ENCODE data around the gene SH3BP4. TPM values are rescaled to one million over a fixed set of nuclear protein-coding genes. Genes with fewer than 3 reads are reported as not detected.
A peak's percentile ranks its signal among the peaks of the same experiment; 100 is the strongest.

The SH3BP4 gene
- polyA plus RNA-seq, 1 donor = 27.7 TPM

DNA sequence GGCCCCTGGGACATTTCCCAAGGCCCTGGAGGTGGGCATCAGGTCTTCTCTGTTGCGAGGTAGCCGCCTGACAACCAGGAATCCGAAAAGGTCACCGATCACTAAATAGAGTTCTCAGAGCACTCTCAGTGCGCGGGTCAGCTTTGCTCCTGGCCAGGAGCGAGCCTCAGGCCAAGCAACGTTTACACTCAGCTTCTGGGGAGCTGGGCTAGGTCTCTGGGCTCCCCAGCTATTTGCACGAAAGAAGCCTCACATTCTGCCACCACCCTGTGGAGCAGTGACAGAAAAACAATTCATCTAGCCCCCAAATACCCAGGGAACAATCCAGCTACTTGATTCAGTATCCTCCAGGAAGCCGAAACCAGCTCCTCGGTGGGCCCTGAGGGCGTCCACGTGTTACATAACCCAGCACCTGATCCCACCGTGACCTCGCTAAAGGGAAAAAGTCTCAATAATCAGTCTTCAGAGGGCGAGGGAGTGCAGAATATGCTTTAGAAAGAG is 3.3 kb downstream of the SH3BP4 start:
- WGBS (ENCODE audit: insufficient coverage, low lambda C conversion rate) = no CpG with 5 or more reads among the region's 16 CpGs
- no peaks in the 10 kb centered on the region for H3K9me3 ChIP-seq (ENCODE audit: control insufficient read depth, low read depth, low read length)
- no peak overlapping the region for H3K4me3 ChIP-seq (ENCODE audit: low read length)
- H3K27me3 ChIP-seq (ENCODE audit: control insufficient read depth, insufficient read depth, low read length) = peaks cover 4% of the 10 kb centered on the region
- peaks cover 39% of the 10 kb centered on the region for H3K4me1 ChIP-seq (ENCODE audit: control insufficient read depth, insufficient read depth, low read length)
- peak overlapping the region; percentile 68 for H3K27ac ChIP-seq (ENCODE audit: low read length)
- no peak for DNase-seq
- no peaks in the 10 kb centered on the region for H3K36me3 ChIP-seq (ENCODE audit: control insufficient read depth, insufficient read depth, low read length)

DNA sequence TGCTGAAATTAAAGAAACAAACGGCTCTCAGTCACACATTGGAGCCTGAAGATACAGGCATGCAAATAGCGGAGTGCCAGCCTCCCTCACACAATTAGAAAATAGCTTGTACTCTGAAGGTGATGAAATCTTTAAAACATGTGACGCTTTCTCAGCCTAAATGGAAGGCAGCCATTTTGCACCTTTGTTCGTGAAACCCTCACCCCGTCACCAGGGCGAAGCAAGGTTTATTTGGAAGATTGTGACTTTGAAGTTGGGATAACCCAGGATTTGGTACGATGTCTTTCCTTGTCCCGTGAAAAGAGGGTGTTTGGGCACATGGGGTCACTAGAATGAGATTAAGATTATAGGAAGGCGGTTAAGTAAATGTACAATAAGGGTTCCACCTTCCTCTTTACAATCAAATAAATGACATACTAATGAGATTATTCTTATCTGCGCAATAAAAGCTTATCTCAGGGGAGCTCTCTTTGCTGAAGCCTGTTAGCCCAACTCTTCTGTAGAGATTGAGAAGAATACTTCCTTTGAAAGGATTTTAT is 4.2 kb downstream of the SH3BP4 start:
- DNase-seq = peak in 1 of 2 donors; percentile 89
- Histone ChIP-seq H3K36me3 (ENCODE audit: control insufficient read depth, insufficient read depth, low read length) (peaks cover 2% of the 10 kb centered on the region), H3K27ac (ENCODE audit: low read length) (peak overlapping the region; percentile 73), H3K4me1 (ENCODE audit: control insufficient read depth, insufficient read depth, low read length) (peaks cover 33% of the 10 kb centered on the region), H3K4me3 (ENCODE audit: low read length) (no peak overlapping the region), H3K9me3 (ENCODE audit: control insufficient read depth, low read depth, low read length) (no peaks in the 10 kb centered on the region), H3K27me3 (ENCODE audit: control insufficient read depth, insufficient read depth, low read length) (no peaks in the 10 kb centered on the region)
- WGBS (ENCODE audit: insufficient coverage, low lambda C conversion rate) = 50% methylated on average over 2 of the region's 10 CpGs

DNA sequence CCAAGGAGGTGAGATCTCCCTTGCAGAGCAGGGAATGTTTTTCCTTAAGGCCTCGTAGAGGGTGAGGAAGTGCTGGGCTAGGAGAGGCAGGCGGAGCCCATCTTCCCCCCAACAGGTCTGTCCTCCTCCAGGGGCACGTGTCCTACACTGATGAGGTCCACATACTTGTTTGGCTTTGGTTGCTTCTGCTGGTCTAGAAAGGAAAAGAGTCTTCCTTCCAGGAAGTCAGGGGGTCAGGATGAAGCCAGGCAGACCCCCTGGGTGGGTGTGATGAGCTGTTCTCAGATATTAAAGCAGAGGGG is 6.0 kb downstream of the SH3BP4 start:
- Histone ChIP-seq H3K27me3 (ENCODE audit: control insufficient read depth, insufficient read depth, low read length) (no peaks in the 10 kb centered on the region), H3K27ac (ENCODE audit: low read length) (no peak overlapping the region), H3K4me1 (ENCODE audit: control insufficient read depth, insufficient read depth, low read length) (peaks cover 32% of the 10 kb centered on the region), H3K9me3 (ENCODE audit: control insufficient read depth, low read depth, low read length) (no peaks in the 10 kb centered on the region), H3K4me3 (ENCODE audit: low read length) (no peak overlapping the region), H3K36me3 (ENCODE audit: control insufficient read depth, insufficient read depth, low read length) (peaks cover 2% of the 10 kb centered on the region)
- WGBS (ENCODE audit: insufficient coverage, low lambda C conversion rate) = no CpG with 5 or more reads among the region's 3 CpGs
- no peak for DNase-seq

DNA sequence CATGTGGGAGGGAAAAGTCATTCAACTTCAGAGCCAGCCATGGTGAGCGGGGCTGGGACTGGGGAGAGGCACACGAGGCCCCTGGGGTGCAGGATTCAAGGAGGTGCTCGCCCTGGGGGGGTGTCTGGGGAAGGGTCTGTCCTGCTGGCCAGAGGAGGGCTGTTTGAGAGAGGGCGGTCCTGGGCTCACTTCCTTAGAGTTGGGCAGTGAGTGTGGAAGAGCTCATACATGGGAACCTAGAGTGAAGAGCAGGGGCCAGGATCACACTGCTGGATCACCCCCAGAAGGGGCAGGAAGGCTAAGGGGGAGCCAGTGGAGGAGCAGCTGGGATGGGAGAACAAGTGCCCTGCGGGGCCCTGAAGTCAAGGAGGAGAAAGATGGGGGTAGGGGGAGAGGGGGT is 6.5 kb downstream of the SH3BP4 start:
- H3K36me3 ChIP-seq (ENCODE audit: control insufficient read depth, insufficient read depth, low read length) = peaks cover 2% of the 10 kb centered on the region
- DNase-seq = no peak
- no peaks in the 10 kb centered on the region for H3K27me3 ChIP-seq (ENCODE audit: control insufficient read depth, insufficient read depth, low read length)
- H3K4me3 ChIP-seq (ENCODE audit: low read length) = no peak overlapping the region
- H3K9me3 ChIP-seq (ENCODE audit: control insufficient read depth, low read depth, low read length) = no peaks in the 10 kb centered on the region
- H3K27ac ChIP-seq (ENCODE audit: low read length) = no peak overlapping the region
- no CpG with 5 or more reads among the region's 5 CpGs for WGBS (ENCODE audit: insufficient coverage, low lambda C conversion rate)
- H3K4me1 ChIP-seq (ENCODE audit: control insufficient read depth, insufficient read depth, low read length) = peaks cover 32% of the 10 kb centered on the region

DNA sequence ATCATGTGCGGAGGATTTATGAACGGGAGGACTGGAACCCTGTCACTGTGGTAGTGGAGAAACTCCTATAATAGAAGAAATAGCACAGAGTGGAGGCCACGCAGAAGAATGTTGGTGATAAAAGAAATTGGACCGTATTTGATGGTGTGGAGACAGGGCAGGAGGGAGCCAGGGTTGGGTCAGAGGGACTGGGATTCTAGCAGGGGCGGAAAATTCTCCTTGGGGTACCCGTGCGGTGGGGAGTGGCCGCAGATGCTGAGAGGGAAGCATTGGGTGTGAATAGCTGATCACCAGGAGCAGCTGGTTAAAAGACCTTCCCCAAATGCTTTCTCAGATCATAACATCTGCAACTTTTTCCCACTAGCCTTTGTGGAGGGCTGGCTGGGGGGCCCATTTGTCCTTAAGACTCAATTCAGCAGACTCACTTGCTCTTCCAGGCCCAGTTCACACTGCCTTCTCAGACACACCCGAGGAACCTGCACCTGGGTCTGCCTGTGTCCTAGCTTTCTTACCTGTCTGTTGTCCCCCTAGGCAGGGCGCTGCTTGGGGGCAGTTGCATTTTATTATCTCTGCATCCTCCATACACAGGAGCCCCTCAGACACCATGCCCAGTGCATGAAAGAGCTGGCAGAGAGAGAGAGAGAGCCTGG is 7.1 kb downstream of the SH3BP4 start:
- Histone ChIP-seq H3K4me3 (ENCODE audit: low read length) (no peak overlapping the region), H3K27ac (ENCODE audit: low read length) (no peak overlapping the region), H3K9me3 (ENCODE audit: control insufficient read depth, low read depth, low read length) (no peaks in the 10 kb centered on the region), H3K4me1 (ENCODE audit: control insufficient read depth, insufficient read depth, low read length) (peaks cover 28% of the 10 kb centered on the region), H3K36me3 (ENCODE audit: control insufficient read depth, insufficient read depth, low read length) (peaks cover 2% of the 10 kb centered on the region), H3K27me3 (ENCODE audit: control insufficient read depth, insufficient read depth, low read length) (no peaks in the 10 kb centered on the region)
- DNase-seq = no peak
- 87% methylated on average over 3 of the region's 10 CpGs for WGBS (ENCODE audit: insufficient coverage, low lambda C conversion rate)

DNA sequence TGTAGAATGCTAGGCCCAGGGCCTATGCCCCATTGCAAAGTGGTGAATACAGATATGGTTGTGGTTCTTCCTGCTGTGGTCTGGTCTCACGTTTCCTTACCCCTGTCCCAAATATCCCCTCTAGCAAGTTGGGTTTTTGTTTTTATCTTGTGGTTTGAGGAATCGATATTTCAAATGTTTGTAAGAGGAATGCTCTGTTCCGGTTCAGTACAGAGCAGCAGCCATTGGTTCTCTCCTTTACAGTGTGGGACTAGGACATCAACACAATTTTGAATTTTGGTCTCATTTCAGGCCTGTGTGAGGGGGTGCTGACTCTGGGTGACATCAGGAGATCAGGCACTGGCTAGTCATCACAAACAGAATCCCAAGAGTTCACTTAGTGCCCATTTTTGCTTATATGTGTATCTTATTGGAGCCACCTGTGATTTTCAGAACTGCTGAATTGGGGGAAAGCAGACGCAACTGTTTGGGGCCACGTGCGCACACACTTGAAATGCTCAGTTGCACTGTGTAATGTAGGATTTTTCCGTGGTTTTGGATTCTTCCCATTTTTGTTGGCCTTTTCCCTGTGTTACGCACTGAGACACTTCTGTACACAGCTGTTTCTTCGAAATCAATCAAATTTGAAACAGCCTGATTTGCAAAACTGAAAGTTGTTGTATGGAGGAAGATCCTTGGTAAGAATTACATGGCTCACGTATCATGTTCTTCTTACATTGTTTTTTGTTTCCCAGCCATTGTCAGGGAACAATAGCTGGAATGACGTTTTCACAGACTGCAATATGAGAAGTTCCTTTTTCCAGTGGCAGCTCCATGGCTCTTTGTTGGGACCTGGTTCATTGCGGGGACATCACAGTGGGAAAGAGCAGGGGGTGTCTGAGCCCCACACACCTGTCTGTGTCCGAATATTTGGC is 8.6 kb downstream of the SH3BP4 start:
- Histone ChIP-seq H3K27me3 (ENCODE audit: control insufficient read depth, insufficient read depth, low read length) (no peaks in the 10 kb centered on the region), H3K27ac (ENCODE audit: low read length) (no peak overlapping the region), H3K9me3 (ENCODE audit: control insufficient read depth, low read depth, low read length) (no peaks in the 10 kb centered on the region), H3K4me3 (ENCODE audit: low read length) (no peak overlapping the region), H3K36me3 (ENCODE audit: control insufficient read depth, insufficient read depth, low read length) (peaks cover 2% of the 10 kb centered on the region), H3K4me1 (ENCODE audit: control insufficient read depth, insufficient read depth, low read length) (peaks cover 13% of the 10 kb centered on the region)
- DNase-seq = no peak
- WGBS (ENCODE audit: insufficient coverage, low lambda C conversion rate) = 100% methylated on average over 1 of the region's 13 CpGs

DNA sequence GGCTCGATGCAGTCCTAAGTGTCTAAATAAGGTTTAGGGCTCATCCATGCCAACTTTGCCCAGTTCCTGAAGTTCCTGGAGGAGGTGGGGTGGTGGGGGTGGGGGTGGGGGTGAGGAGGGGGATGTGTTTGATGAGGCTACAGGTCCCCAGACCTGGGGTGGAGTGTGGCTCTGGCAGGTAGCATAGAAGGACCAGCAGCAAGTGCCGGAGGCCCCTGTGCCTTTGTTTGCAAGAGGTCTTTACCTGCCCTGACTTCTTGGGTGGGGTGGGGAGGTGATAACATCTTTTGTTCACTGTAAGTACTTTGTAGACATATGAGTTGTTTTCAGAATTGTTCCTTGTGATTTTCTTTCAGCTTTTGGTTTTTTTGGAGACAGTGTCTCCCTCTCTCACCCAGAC is 10.0 kb downstream of the SH3BP4 start:
- no peak overlapping the region for H3K27ac ChIP-seq (ENCODE audit: low read length)
- no peaks in the 10 kb centered on the region for H3K27me3 ChIP-seq (ENCODE audit: control insufficient read depth, insufficient read depth, low read length)
- no peaks in the 10 kb centered on the region for H3K9me3 ChIP-seq (ENCODE audit: control insufficient read depth, low read depth, low read length)
- H3K4me3 ChIP-seq (ENCODE audit: low read length) = no peak overlapping the region
- peaks cover 2% of the 10 kb centered on the region for H3K36me3 ChIP-seq (ENCODE audit: control insufficient read depth, insufficient read depth, low read length)
- no CpG with 5 or more reads among the region's 2 CpGs for WGBS (ENCODE audit: insufficient coverage, low lambda C conversion rate)
- H3K4me1 ChIP-seq (ENCODE audit: control insufficient read depth, insufficient read depth, low read length) = peaks cover 5% of the 10 kb centered on the region
- DNase-seq = no peak

DNA sequence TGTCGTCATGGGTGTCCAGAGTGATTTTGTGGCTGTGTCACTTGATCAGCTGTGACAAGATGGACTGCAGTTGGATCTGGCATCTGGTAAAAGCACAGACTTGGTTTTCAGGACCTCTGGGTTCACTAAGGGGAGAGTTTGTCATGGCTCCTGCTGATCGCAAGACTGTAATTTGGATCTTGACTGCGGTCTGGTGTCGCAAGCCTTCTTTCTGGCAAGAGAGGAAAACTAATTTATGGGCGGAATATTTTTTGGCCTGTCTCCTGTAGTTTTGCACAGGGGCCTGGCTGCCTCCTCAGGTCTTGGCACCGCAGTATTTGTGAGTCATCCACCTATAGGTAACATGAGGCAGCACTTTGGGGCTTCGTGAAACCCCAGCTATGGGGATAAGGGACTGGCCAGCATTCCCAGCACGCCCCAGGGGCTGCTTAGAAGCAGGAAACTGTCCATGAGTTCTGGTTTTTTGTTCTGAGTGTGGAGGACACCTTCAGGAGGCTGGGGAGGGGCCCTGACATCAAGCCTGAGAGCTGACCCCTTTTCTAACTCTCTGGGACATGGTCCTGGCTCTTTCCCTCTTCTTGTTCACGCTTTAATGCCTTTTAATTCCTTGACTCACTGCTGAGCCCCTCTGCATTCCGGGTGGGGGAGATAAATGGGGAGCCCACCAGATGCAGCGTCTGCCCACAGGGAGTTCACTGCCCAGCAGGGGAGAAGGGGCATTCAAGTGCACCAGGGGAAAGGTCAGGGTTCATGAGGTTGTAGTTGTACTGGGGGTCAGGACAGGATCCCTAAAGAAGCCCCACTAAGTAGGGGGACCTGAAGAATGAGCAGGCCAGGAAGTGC is 12.2 kb downstream of the SH3BP4 start:
- no peaks in the 10 kb centered on the region for H3K4me1 ChIP-seq (ENCODE audit: control insufficient read depth, insufficient read depth, low read length)
- WGBS (ENCODE audit: insufficient coverage, low lambda C conversion rate) = no CpG with 5 or more reads among the region's 11 CpGs
- no peaks in the 10 kb centered on the region for H3K9me3 ChIP-seq (ENCODE audit: control insufficient read depth, low read depth, low read length)
- H3K27me3 ChIP-seq (ENCODE audit: control insufficient read depth, insufficient read depth, low read length) = no peaks in the 10 kb centered on the region
- H3K4me3 ChIP-seq (ENCODE audit: low read length) = no peak overlapping the region
- peaks cover 5% of the 10 kb centered on the region for H3K36me3 ChIP-seq (ENCODE audit: control insufficient read depth, insufficient read depth, low read length)
- H3K27ac ChIP-seq (ENCODE audit: low read length) = no peak overlapping the region
- no peak for DNase-seq

DNA sequence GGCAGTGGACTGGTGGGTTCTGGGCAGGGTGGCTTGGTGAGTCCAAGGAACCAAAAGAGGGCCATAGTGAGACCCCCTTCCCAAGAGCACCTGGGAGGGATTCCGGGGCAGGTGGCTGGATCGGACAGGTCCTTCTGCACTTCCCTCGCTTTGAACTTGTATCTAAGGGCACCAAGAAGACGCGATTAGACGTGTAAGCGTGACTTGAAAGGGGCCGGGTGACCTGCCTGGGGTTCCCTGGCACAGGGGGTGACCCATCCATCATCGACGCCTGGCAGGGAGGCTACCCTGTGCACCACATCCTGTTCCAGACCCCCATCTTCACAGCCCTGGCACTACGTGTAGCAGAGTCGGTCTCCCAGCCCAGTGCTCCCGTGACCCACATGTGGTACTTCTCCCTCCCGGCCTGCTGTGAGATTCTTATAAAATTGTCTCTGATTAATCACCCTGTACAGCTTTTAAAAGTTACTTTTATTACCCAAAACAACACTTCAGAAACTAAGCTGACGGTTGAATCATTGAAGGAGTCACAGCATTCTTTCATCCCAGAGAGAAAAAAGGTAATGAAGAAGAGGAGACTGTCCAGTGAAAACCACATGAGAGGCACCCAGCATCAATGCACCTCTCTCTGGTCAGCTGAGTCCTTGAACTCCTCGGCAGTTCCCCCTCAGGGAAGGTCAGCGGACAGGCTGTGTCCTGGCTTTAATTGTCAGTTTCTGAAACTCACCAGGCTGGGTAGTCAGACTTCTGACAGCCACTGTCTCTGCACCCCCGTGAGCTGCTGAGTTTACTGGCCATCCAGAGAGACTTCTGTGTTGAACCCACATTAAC is 13.0 kb downstream of the SH3BP4 start:
- WGBS (ENCODE audit: insufficient coverage, low lambda C conversion rate) = no CpG with 5 or more reads among the region's 18 CpGs
- peaks cover 7% of the 10 kb centered on the region for H3K36me3 ChIP-seq (ENCODE audit: control insufficient read depth, insufficient read depth, low read length)
- H3K4me3 ChIP-seq (ENCODE audit: low read length) = no peak overlapping the region
- H3K4me1 ChIP-seq (ENCODE audit: control insufficient read depth, insufficient read depth, low read length) = no peaks in the 10 kb centered on the region
- DNase-seq = no peak
- no peaks in the 10 kb centered on the region for H3K9me3 ChIP-seq (ENCODE audit: control insufficient read depth, low read depth, low read length)
- H3K27ac ChIP-seq (ENCODE audit: low read length) = no peak overlapping the region
- no peaks in the 10 kb centered on the region for H3K27me3 ChIP-seq (ENCODE audit: control insufficient read depth, insufficient read depth, low read length)
